Cardiac fibroblast (primary cell): ENCODE results near the gene RBM26.
A peak's percentile ranks its signal among the peaks of the same experiment; 100 is the strongest.

Experiments
- DNase-seq, 2 donors: peaks; one replicate each; pipeline versions ENCODE4 v3.0.0 to v3.0.0-alpha.2; 2010; ENCODE audit warnings: low read depth in 2 of 2
- H3K4me3 ChIP-seq, 2 donors: replicated peaks in 1 of 2; 1 replicate in 1 of 2; 2 replicates in 1 of 2; pipeline ENCODE4 v1.5.1; 2011; ENCODE audit warnings: low read depth in 2 of 2, low read length in 2 of 2, mild to moderate bottlenecking in 2 of 2, moderate library complexity in 1 of 2
- CTCF ChIP-seq: IDR thresholded peaks from one replicate; pipeline ENCODE4 v1.5.1; 2011; ENCODE audit warnings: low read depth, mild to moderate bottlenecking, low read length, inconsistent platforms

RBM26 gene

GRCh38 chr13:79409828-79410227, 3.8 kb upstream of the RBM26 start:
- no peak for DNase-seq
- no peak for TF ChIP-seq CTCF
- H3K4me3 ChIP-seq, result no peak overlapping the region

- no peak for TF ChIP-seq CTCF
- no peak overlapping the region for H3K4me3 ChIP-seq
- no peak for DNase-seq
These were observed 1.4 kb upstream of the RBM26 start for GRCh38 chr13:79407349-79407979.

GRCh38 chr13:79406597-79406908, 498 bp upstream of the RBM26 start:
- peak overlapping the region; percentile 86 to 92 for H3K4me3 ChIP-seq
- DNase-seq, result no peak
- no peak for TF ChIP-seq CTCF

- DNase-seq, result peak in 1 of 2 donors; percentile 31
- peak overlapping the region; percentile 86 to 92 for H3K4me3 ChIP-seq
- TF ChIP-seq CTCF, result no peak
These were observed 589 bp downstream of the RBM26 start for GRCh38 chr13:79405501-79405830.

GRCh38 chr13:79404985-79405384, 1.1 kb downstream of the RBM26 start:
- no peak for TF ChIP-seq CTCF
- peak in 1 of 2 donors; percentile 13 for DNase-seq

GRCh38 chr13:79404361-79404760, 1.7 kb downstream of the RBM26 start:
- DNase-seq, result no peak
- no peak for TF ChIP-seq CTCF
- H3K4me3 ChIP-seq, result peak overlapping the region; percentile 86 to 92

More at GRCh38 chr13:79404985-79405384, 1.1 kb downstream of the RBM26 start:
- H3K4me3 ChIP-seq, result peak overlapping the region; percentile 86 to 92

GRCh38 chr13:79403113-79403512, 2.9 kb downstream of the RBM26 start:
- TF ChIP-seq CTCF, result no peak
- no peak for DNase-seq
- H3K4me3 ChIP-seq, result no peak overlapping the region
